ENCODE measurements around the gene PWWP2B.

Gene PWWP2B

GRCh38 chr10:132425029-132425756 lies 28.2 kb downstream of the PWWP2B start:
- ChIA-PET CTCF (interaction anchor here (1.3 kb wide), 1 partner anchor 14 kb away, joined by 3 read pairs; no protein-coding TSS in a partner anchor), POLR2A (no interaction called here)
- DNase-seq (ENCODE audit: low read depth, low spot score): no peak
- no peak overlapping the region for H3K4me3 ChIP-seq (ENCODE audit: low read depth, low read length)
- TF ChIP-seq CTCF (IDR thresholded peaks at IDR 0.05; ENCODE audit: insufficient read depth, low read length, missing control alignments): no peak

GRCh38 chr10:132425757-132426155 lies 28.8 kb downstream of the PWWP2B start:
- ChIA-PET CTCF (no interaction called here), POLR2A (no interaction called here)
- no peak for DNase-seq (ENCODE audit: low read depth, low spot score)
- no peak overlapping the region for H3K4me3 ChIP-seq (ENCODE audit: low read depth, low read length)
- TF ChIP-seq CTCF (IDR thresholded peaks at IDR 0.05; ENCODE audit: insufficient read depth, low read length, missing control alignments): no peak

- POLR2A ChIA-PET: no interaction called here
These were observed 30.2 kb downstream of the PWWP2B start for GRCh38 chr10:132427006-132427771.

GRCh38 chr10:132427939-132428367 lies 31.0 kb downstream of the PWWP2B start:
- ChIA-PET CTCF (no interaction called here), POLR2A (no interaction called here)
- no peak overlapping the region for H3K4me3 ChIP-seq (ENCODE audit: low read depth, low read length)
- no peak for DNase-seq (ENCODE audit: low read depth, low spot score)
- TF ChIP-seq CTCF (IDR thresholded peaks at IDR 0.05; ENCODE audit: insufficient read depth, low read length, missing control alignments): no peak

More at GRCh38 chr10:132427006-132427771, 30.2 kb downstream of the PWWP2B start:
- no peak overlapping the region for H3K4me3 ChIP-seq (ENCODE audit: low read depth, low read length)
- CTCF ChIA-PET: interaction anchor here (0.8 kb wide), 1 partner anchor 20 kb away, joined by 3 read pairs; no protein-coding TSS in a partner anchor
- no peak for DNase-seq (ENCODE audit: low read depth, low spot score)
- no peak for TF ChIP-seq CTCF (IDR thresholded peaks at IDR 0.05; ENCODE audit: insufficient read depth, low read length, missing control alignments)

GRCh38 chr10:132428486-132428995 lies 31.5 kb downstream of the PWWP2B start:
- no peak for DNase-seq (ENCODE audit: low read depth, low spot score)
- TF ChIP-seq CTCF (IDR thresholded peaks at IDR 0.05; ENCODE audit: insufficient read depth, low read length, missing control alignments): no peak
- CTCF ChIA-PET: interaction anchor here (0.6 kb wide), 1 partner anchor 67 kb away, joined by 3 read pairs; no protein-coding TSS in a partner anchor
- no peak overlapping the region for H3K4me3 ChIP-seq (ENCODE audit: low read depth, low read length)
- POLR2A ChIA-PET: no interaction called here

All from AG04449 (cell line).